ENCODE results near the gene SYCP3.

DNA sequence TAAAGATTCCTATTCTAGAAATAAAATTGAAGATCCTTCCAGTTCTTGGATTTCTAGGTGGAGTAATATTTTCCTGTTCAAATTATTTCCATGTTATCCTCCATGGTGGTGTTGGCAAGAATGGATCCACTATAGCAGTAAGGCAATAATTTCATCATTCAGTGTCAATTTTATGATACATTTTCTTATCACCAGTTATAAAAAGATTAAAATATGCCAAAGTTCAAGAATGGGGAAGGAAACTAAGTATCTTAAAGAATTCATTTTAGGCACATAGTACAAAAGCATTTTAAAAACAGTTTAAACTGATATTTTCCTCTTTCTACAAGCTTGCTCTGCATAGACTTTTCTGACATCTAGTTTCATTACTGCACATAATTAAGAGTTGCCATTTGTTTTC is 19.1 kb downstream of the SYCP3 start:
- TF ChIP-seq, protein P1, sequence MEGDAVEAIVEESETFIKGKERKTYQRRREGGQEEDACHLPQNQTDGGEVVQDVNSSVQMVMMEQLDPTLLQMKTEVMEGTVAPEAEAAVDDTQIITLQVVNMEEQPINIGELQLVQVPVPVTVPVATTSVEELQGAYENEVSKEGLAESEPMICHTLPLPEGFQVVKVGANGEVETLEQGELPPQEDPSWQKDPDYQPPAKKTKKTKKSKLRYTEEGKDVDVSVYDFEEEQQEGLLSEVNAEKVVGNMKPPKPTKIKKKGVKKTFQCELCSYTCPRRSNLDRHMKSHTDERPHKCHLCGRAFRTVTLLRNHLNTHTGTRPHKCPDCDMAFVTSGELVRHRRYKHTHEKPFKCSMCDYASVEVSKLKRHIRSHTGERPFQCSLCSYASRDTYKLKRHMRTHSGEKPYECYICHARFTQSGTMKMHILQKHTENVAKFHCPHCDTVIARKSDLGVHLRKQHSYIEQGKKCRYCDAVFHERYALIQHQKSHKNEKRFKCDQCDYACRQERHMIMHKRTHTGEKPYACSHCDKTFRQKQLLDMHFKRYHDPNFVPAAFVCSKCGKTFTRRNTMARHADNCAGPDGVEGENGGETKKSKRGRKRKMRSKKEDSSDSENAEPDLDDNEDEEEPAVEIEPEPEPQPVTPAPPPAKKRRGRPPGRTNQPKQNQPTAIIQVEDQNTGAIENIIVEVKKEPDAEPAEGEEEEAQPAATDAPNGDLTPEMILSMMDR (IDR thresholded peaks at IDR 0.05; ENCODE audit: low read depth, low read length, poor library complexity, severe bottlenecking): no peak
- no peak for TF ChIP-seq EZH2phosphoT487 (IDR thresholded peaks at IDR 0.05; ENCODE audit: borderline replicate concordance, low read length)
